K562 (cell line): ENCODE results near the gene VILL. TPM values are rescaled to one million over a fixed set of nuclear protein-coding genes. Genes with fewer than 3 reads are reported as not detected.

Experiments used
- ETS2 ChIP-seq: IDR thresholded peaks from 2 replicates; pipeline ENCODE4 v1.6.1; 2016; ENCODE audit warnings: borderline replicate concordance, missing genetic modification characterization, mild to moderate bottlenecking, moderate library complexity, missing compliant biosample characterization; ENCODE audit not compliant: poor library complexity, severe bottlenecking
- GATAD2B ChIP-seq: fragments of 450-650 bp; IDR thresholded peaks from 2 replicates; pipeline ENCODE4 v1.6.1; 2017; ENCODE audit warnings: mild to moderate bottlenecking, borderline replicate concordance
- HBP1 ChIP-seq: fragments of 450-650 bp; formaldehyde crosslinking; IDR thresholded peaks from 2 replicates; pipeline ENCODE4 v1.4.0; 2022; ENCODE audit warnings: missing genetic modification characterization
- KDM2B ChIP-seq: fragments of 250-450 bp; sonication (Bioruptor Pico); IDR thresholded peaks from 2 replicates; pipeline ENCODE4 v1.8.0; 2021; ENCODE audit warnings: mild to moderate bottlenecking, moderate library complexity
- MTA3 ChIP-seq: fragments of 450-650 bp; formaldehyde crosslinking; IDR thresholded peaks from 2 replicates; pipeline ENCODE4 v1.6.1; 2017; ENCODE audit warnings: mild to moderate bottlenecking, borderline replicate concordance
- NCOA2 ChIP-seq, 2 experiments: fragments of 450-650 bp; IDR thresholded peaks; 2 replicates each; pipeline ENCODE4 v1.6.1; 2018; ENCODE audit warnings: mild to moderate bottlenecking in 2 of 2, moderate library complexity in 1 of 2; ENCODE audit not compliant: partially characterized antibody in 2 of 2
- NFYB ChIP-seq: IDR thresholded peaks from 2 replicates; pipeline ENCODE4 v1.6.1; 2011; ENCODE audit warnings: mild to moderate bottlenecking, moderate library complexity; ENCODE audit not compliant: insufficient read length; ENCODE audit errors: extremely low read depth
- RUNX1 ChIP-seq: sonication (generic); IDR thresholded peaks from 2 replicates; pipeline ENCODE4 v1.6.1; 2016; ENCODE audit warnings: antibody characterized with exemption, low read depth
- TOE1 ChIP-seq, 2 experiments: fragments of 450-650 bp in 1 of 2; sonication (generic) in 1 of 2; formaldehyde crosslinking in 1 of 2; IDR thresholded peaks; 2 replicates each; pipeline versions ENCODE4 v1.7.1 to v1.8.0; 2016 to 2022; ENCODE audit warnings: borderline replicate concordance in 2 of 2, mild to moderate bottlenecking in 2 of 2, antibody characterized with exemption in 1 of 2, inconsistent platforms in 1 of 2, low read depth in 1 of 2, missing genetic modification reagents in 1 of 2, moderate library complexity in 1 of 2
- TSHZ1 ChIP-seq: fragments of 250-450 bp; sonication (Bioruptor Pico); IDR thresholded peaks from 2 replicates; pipeline ENCODE4 v1.4.0; 2020; ENCODE audit warnings: mild to moderate bottlenecking, moderate library complexity
- XRCC3 ChIP-seq: fragments of 450-650 bp; IDR thresholded peaks from 2 replicates; pipeline ENCODE4 v1.6.1; 2017; ENCODE audit warnings: mild to moderate bottlenecking, moderate library complexity
- ZBTB40 ChIP-seq, 2 experiments: fragments of 450-650 bp in 1 of 2; sonication (generic) in 1 of 2; formaldehyde crosslinking in 1 of 2; IDR thresholded peaks; 2 replicates each; pipeline versions ENCODE4 v1.7.1 to v1.9.0; 2016 to 2022; ENCODE audit warnings: inconsistent platforms in 1 of 2, mild to moderate bottlenecking in 1 of 2, missing genetic modification reagents in 1 of 2
- ZNF561 ChIP-seq: fragments of 450-650 bp; formaldehyde crosslinking; conservative IDR thresholded peaks from 2 replicates; pipeline ENCODE4 v1.4.0; 2020; ENCODE audit warnings: mild to moderate bottlenecking, moderate library complexity
- polyA plus RNA-seq, 8 experiments: library from polyadenylated mRNA; depleted of rRNA in 4 of 8; stranded (reverse) in 5 of 8; unstranded in 3 of 8; fragments of >200 nt; fragmentation: Nextera tagmentation in 2 of 8; fragmentation: Illumina TruSeq in 1 of 8; extraction: Ambion mirVana in 2 of 8; extraction: Trizol in 1 of 8; gene quantifications; 2 replicates each; pipeline versions ENCODE4 v1.2.1 to v1.2.3, GENCODE V29; 2011 to 2014; ENCODE audit warnings: inconsistent platforms in 1 of 8, missing spikeins in 1 of 8
- total RNA-seq, 7 experiments: library from RNA; depleted of rRNA in 6 of 7; stranded (reverse); fragments of >200 nt in 6 of 7; fragmentation: Illumina TruSeq in 2 of 7; extraction: Trizol in 2 of 7; gene quantifications; 2 replicates each; pipeline versions ENCODE4 v1.2.1 to v1.2.3, GENCODE V29; 2011 to 2021; ENCODE audit warnings: low replicate concordance in 1 of 7

Gene VILL
- total and polyA plus RNA-seq, 9 of the 15 experiments (the other 6 are each of a cell fraction or from before 2014, with no cell fraction given): 0.11 to 16.0 (median 8.8) TPM

- no peak for TF ChIP-seq HBP1 (CRISPR knock-in tag)
- no peak for TF ChIP-seq ZNF561 (CRISPR knock-in tag)
- TF ChIP-seq XRCC3: no peak
- TF ChIP-seq RUNX1: no peak
- TF ChIP-seq ETS2: no peak
- no peak for TF ChIP-seq TSHZ1
- TF ChIP-seq KDM2B (CRISPR knock-in tag): no peak
- TF ChIP-seq GATAD2B: no peak
- TF ChIP-seq MTA3: no peak
- no peak for TF ChIP-seq NCOA2 (IDR thresholded peaks at IDR 0.05; ENCODE audit: partially characterized antibody in 2 of 2)
- TF ChIP-seq NFYB: no peak
- TF ChIP-seq ZBTB40 (IDR thresholded peaks at IDR 0.05): no peak
- TF ChIP-seq ZBTB40 (CRISPR knock-in tag; IDR thresholded peaks at IDR 0.05): no peak
- TF ChIP-seq TOE1 (IDR thresholded peaks at IDR 0.05; ENCODE audit: borderline replicate concordance): no peak
- TF ChIP-seq TOE1 (CRISPR knock-in tag; IDR thresholded peaks at IDR 0.05; ENCODE audit: borderline replicate concordance, low read depth): no peak
These were observed 17.7 kb downstream of the VILL start (continued) for GRCh38 chr3:38008191-38008701.
